Gastroesophageal sphincter (tissue), 4 donors: ENCODE measurements around the gene KLF6. TPM values are rescaled to one million over a fixed set of nuclear protein-coding genes. Genes with fewer than 3 reads are reported as not detected.

Experiments
- ATAC-seq: fragments of 150-250 bp; one replicate; pipeline ENCODE4 v1.9.1; 2016; ENCODE audit warnings: mild to moderate bottlenecking, moderate library complexity
- H3K27ac ChIP-seq, 4 donors: fragments of 200-600 bp; sonication (generic) in 3 of 4; 1 replicate in 3 of 4; 2 replicates in 1 of 4; pipeline ENCODE4 v1.5.1; 2016 to 2019
- H3K27me3 ChIP-seq: fragments of 200-600 bp; sonication (generic); one replicate; pipeline ENCODE4 v1.5.1; 2019
- H3K36me3 ChIP-seq, 2 donors: fragments of 200-600 bp; sonication (generic); one replicate each; pipeline ENCODE4 v1.5.1; 2019; ENCODE audit warnings: control low read depth in 1 of 2
- H3K4me1 ChIP-seq, 3 donors: fragments of 200-600 bp; sonication (generic); 1 replicate in 2 of 3; 2 replicates in 1 of 3; pipeline ENCODE4 v1.5.1; 2016 to 2019; ENCODE audit warnings: control low read depth in 2 of 3
- H3K4me3 ChIP-seq, 2 donors: fragments of 200-600 bp; sonication (generic); one replicate each; pipeline ENCODE4 v1.5.1; 2019; ENCODE audit warnings: mild to moderate bottlenecking in 1 of 2, moderate library complexity in 1 of 2
- H3K9me3 ChIP-seq, 3 donors: fragments of 200-600 bp; sonication (generic); one replicate each; pipeline ENCODE4 v1.5.1; 2017 to 2019; ENCODE audit warnings: control low read depth in 2 of 3
- CTCF ChIP-seq, 4 experiments: fragments of 200-600 bp in 2 of 4; fragments of 450-650 bp in 2 of 4; sonication (generic) in 1 of 4; IDR thresholded peaks; one replicate each; pipeline ENCODE4 v1.5.1; 2017 to 2019; ENCODE audit warnings: antibody characterized with exemption in 4 of 4, mild to moderate bottlenecking in 2 of 4, moderate library complexity in 2 of 4
- EP300 ChIP-seq: sonication (generic); formaldehyde crosslinking; IDR thresholded peaks from one replicate; pipeline ENCODE4 v1.6.1; 2017; ENCODE audit warnings: antibody characterized with exemption, mild to moderate bottlenecking
- POLR2A ChIP-seq, 2 donors: fragments of 450-650 bp; IDR thresholded peaks; one replicate each; pipeline ENCODE4 v1.6.1; 2017; ENCODE audit warnings: antibody characterized with exemption in 2 of 2, mild to moderate bottlenecking in 2 of 2, moderate library complexity in 1 of 2
- POLR2AphosphoS5 ChIP-seq: sonication (generic); formaldehyde crosslinking; IDR thresholded peaks from one replicate; pipeline ENCODE4 v1.6.1; 2017; ENCODE audit warnings: antibody characterized with exemption
- WGBS, 2 donors: methylation state at CpG; one replicate each; pipeline ENCODE4 v1.1.5; 2018; ENCODE audit warnings: low coverage in 1 of 2; 5-methylcytosine and 5-hydroxymethylcytosine counted together
- total RNA-seq, 4 donors: library from RNA; depleted of rRNA; stranded (reverse); fragments of >200 nt; gene quantifications; one replicate each; pipeline ENCODE4 v1.1.0, GENCODE V29; 2016

The KLF6 gene
- total RNA-seq, 4 donors from 2014 or later: 90.3 to 113 (median 105) TPM

GRCh38 chr10:3765146-3765545, 19.9 kb downstream of the KLF6 start:
- H3K27ac ChIP-seq: no peak overlapping the region
- H3K27me3 ChIP-seq: no peaks in the 10 kb centered on the region
- H3K36me3 ChIP-seq: no peaks in the 10 kb centered on the region
- 66 to 78% methylated on average over 4 to 6 of the region's 6 CpGs for WGBS, 2 donors
- H3K4me1 ChIP-seq: peaks cover 0 to 22% (median 0%) of the 10 kb centered on the region in 3 donors
- H3K9me3 ChIP-seq: no peaks in the 10 kb centered on the region
- H3K4me3 ChIP-seq: no peak overlapping the region
- ATAC-seq: no peak
- no peak for TF ChIP-seq EP300
- TF ChIP-seq POLR2AphosphoS5: no peak
- TF ChIP-seq POLR2A (IDR thresholded peaks at IDR 0.05): no peak
- TF ChIP-seq CTCF (IDR thresholded peaks at IDR 0.05): no peak

GRCh38 chr10:3764626-3765112, 20.3 kb downstream of the KLF6 start:
- H3K4me1 ChIP-seq: peaks cover 0 to 22% (median 0%) of the 10 kb centered on the region in 3 donors
- H3K27me3 ChIP-seq: no peaks in the 10 kb centered on the region
- peak overlapping the region; percentile 20 to 62 (median 40) for H3K27ac ChIP-seq
- TF ChIP-seq POLR2AphosphoS5 (no peak), EP300 (no peak), POLR2A (IDR thresholded peaks at IDR 0.05) (no peak), CTCF (IDR thresholded peaks at IDR 0.05) (no peak)
- no peaks in the 10 kb centered on the region for H3K36me3 ChIP-seq
- no peak for ATAC-seq
- no peaks in the 10 kb centered on the region for H3K9me3 ChIP-seq
- WGBS, 2 donors: 15 to 73% methylated on average over 2 to 5 of the region's 5 CpGs
- H3K4me3 ChIP-seq: no peak overlapping the region

- ATAC-seq: no peak
- Histone ChIP-seq H3K4me1 (peaks cover 0 to 22% (median 0%) of the 10 kb centered on the region in 3 donors), H3K4me3 (no peak overlapping the region), H3K9me3 (no peaks in the 10 kb centered on the region), H3K27me3 (no peaks in the 10 kb centered on the region), H3K27ac (peak overlapping the region; percentile 20 to 62 (median 40)), H3K36me3 (no peaks in the 10 kb centered on the region)
- TF ChIP-seq POLR2AphosphoS5 (peak; percentile 61), EP300 (no peak)
- 48 to 49% methylated on average over 7 to 8 of the region's 8 CpGs for WGBS, 2 donors
Measured at GRCh38 chr10:3763852-3764625, 21.0 kb downstream of the KLF6 start.

- Histone ChIP-seq H3K9me3 (no peaks in the 10 kb centered on the region), H3K27me3 (no peaks in the 10 kb centered on the region), H3K36me3 (no peaks in the 10 kb centered on the region), H3K4me3 (no peak overlapping the region), H3K4me1 (peaks cover 0 to 22% (median 0%) of the 10 kb centered on the region in 3 donors), H3K27ac (peak overlapping the region in 1 of 4 donors; percentile 62)
- 92 to 100% methylated on average over 2 to 7 of the region's 20 CpGs for WGBS, 2 donors
- ATAC-seq: no peak
- no peak for TF ChIP-seq EP300
- no peak for TF ChIP-seq POLR2A (IDR thresholded peaks at IDR 0.05)
- no peak for TF ChIP-seq POLR2AphosphoS5
- no peak for TF ChIP-seq CTCF (IDR thresholded peaks at IDR 0.05)
Measured at GRCh38 chr10:3763035-3763456, 22.0 kb downstream of the KLF6 start.

GRCh38 chr10:3762309-3762708, 22.7 kb downstream of the KLF6 start:
- no peak for ATAC-seq
- no peaks in the 10 kb centered on the region for H3K9me3 ChIP-seq

More at GRCh38 chr10:3762309-3762708, 22.7 kb downstream of the KLF6 start:
- TF ChIP-seq POLR2AphosphoS5 (no peak), CTCF (IDR thresholded peaks at IDR 0.05) (no peak), EP300 (no peak), POLR2A (IDR thresholded peaks at IDR 0.05) (no peak)
- H3K27ac ChIP-seq: no peak overlapping the region
- 80 to 82% methylated on average over 1 of the region's 1 CpG for WGBS, 2 donors
- H3K27me3 ChIP-seq: no peaks in the 10 kb centered on the region
- H3K36me3 ChIP-seq: no peaks in the 10 kb centered on the region
- no peak overlapping the region for H3K4me3 ChIP-seq
- H3K4me1 ChIP-seq: peaks cover 0 to 22% (median 0%) of the 10 kb centered on the region in 3 donors
